Neural progenitor cell (in vitro differentiated cells): Measurements from ENCODE around the gene TMEM30B.

ENCODE experiments used
- CTCF ChIP-seq: fragments of 200-600 bp; sonication (generic); IDR thresholded peaks from 2 replicates; pipeline ENCODE4 v1.5.1; 2017; ENCODE audit warnings: antibody characterized with exemption, mild to moderate bottlenecking
- EZH2 ChIP-seq: fragments of 200-600 bp; sonication (generic); IDR thresholded peaks from 2 replicates; pipeline ENCODE4 v1.6.1; 2017; ENCODE audit warnings: antibody characterized with exemption, mild to moderate bottlenecking, moderate library complexity
- EZH2phosphoT487 ChIP-seq: fragments of 200-600 bp; sonication (generic); IDR thresholded peaks from 2 replicates; pipeline ENCODE4 v1.6.1; 2017; ENCODE audit warnings: antibody characterized with exemption

GRCh38 chr14:61282746-61283145 lies 1.6 kb upstream of the TMEM30B start:
- no peak for TF ChIP-seq CTCF
- TF ChIP-seq EZH2phosphoT487, result no peak
- TF ChIP-seq EZH2, result no peak
